Fibroblast of skin of right biceps (primary cell): Measurements from ENCODE around the gene TEDC1.
A peak's percentile ranks its signal among the peaks of the same experiment; 100 is the strongest.

Source experiments
- DNase-seq: peaks from one replicate; pipeline ENCODE4 v3.0.0-alpha.2; 2013

TEDC1 gene

DNA sequence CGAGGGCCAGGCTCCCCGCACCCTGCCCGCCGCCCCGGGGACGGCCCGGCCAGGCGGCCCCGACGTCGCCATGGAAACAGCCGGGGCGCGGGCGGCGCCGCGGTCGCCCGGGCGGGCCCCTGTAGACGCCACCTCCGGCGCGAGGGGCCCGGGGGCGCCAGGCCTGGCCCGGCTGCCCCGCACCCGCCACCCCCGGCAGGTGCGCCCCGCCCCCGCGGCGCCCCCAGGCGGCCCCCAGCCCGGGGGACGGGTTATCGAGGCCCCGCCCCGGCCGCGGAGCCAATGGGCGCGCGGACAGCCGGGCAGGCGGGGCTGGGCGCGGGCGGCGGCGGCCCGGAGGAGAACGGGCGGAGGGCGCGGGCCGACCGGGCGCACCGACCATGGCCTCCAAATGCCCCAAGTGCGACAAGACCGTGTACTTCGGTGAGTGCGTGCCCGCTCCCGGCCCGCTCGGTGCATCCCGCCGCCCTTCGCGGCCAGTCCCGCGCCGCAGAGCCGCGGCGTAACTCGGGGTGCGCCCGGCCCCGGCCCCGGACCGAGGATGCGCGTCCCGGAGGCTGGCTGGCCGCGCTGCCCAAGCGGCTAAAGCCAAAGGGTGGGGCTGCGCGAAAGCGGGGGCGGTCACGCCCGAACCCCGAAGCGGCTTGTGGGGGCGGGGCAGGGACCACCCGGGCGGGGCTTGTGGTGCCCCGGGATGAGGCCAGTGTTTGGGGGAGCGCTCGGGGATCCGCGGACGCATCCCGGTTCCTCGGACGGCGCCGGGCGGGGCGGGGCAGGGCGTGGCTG, 16.4 kb upstream of the TEDC1 start, which contains the start of gene CRIP2:
TSS of gene CRIP2 (plus strand) at position 339 of the 786 bp plus-strand sequence. CDS start at position 381, 42 bp downstream.
- peak; percentile 39 for DNase-seq

GRCh38 chr14:105475269-105476096, 15.6 kb upstream of the TEDC1 start:
- peak; percentile 18 for DNase-seq

GRCh38 chr14:105476097-105476830, 14.8 kb upstream of the TEDC1 start:
- DNase-seq, result no peak

- no peak for DNase-seq
These were observed 14.0 kb upstream of the TEDC1 start for GRCh38 chr14:105476831-105477659.

GRCh38 chr14:105477660-105478397, 13.2 kb upstream of the TEDC1 start:
- no peak for DNase-seq

GRCh38 chr14:105478398-105479251, 12.4 kb upstream of the TEDC1 start:
- DNase-seq, result no peak

GRCh38 chr14:105479431-105480158, 11.5 kb upstream of the TEDC1 start:
- DNase-seq, result no peak

DNA sequence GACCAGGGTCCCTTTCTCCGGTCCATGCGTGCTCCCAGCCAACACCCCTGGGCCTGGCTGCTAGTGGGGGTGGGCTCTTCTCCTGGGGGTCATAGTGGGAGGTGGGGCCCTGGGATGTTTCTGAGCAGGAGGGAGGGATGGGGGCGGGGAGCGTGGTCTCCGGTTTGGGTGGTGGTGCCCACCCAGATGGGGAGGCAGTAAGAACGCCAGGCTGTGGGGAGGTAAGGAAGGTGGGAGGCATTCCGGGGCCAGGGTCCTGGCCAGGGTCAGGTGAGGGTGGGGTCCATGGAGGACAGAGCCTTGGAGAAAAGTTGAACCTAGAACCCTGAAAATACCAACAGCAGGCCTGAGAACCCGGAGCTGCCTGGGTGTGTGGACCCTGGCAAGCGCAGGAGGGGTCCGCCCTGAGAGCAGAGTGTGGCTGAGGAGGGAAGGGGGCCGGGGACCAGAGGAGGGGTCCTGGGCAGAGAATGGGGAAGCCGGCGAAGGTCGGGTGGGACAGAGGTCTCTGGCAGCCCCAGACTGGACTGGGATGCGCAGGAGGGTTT, 10.8 kb upstream of the TEDC1 start:
- no peak for DNase-seq

- DNase-seq, result peak; percentile 86
These were observed 9.9 kb upstream of the TEDC1 start for GRCh38 chr14:105480807-105481801.

GRCh38 chr14:105481886-105482457, 9.1 kb upstream of the TEDC1 start:
- DNase-seq, result peak; percentile 98

GRCh38 chr14:105482486-105483110, 8.4 kb upstream of the TEDC1 start:
- DNase-seq, result no peak

GRCh38 chr14:105483300-105484068, 7.6 kb upstream of the TEDC1 start:
- no peak for DNase-seq

DNA sequence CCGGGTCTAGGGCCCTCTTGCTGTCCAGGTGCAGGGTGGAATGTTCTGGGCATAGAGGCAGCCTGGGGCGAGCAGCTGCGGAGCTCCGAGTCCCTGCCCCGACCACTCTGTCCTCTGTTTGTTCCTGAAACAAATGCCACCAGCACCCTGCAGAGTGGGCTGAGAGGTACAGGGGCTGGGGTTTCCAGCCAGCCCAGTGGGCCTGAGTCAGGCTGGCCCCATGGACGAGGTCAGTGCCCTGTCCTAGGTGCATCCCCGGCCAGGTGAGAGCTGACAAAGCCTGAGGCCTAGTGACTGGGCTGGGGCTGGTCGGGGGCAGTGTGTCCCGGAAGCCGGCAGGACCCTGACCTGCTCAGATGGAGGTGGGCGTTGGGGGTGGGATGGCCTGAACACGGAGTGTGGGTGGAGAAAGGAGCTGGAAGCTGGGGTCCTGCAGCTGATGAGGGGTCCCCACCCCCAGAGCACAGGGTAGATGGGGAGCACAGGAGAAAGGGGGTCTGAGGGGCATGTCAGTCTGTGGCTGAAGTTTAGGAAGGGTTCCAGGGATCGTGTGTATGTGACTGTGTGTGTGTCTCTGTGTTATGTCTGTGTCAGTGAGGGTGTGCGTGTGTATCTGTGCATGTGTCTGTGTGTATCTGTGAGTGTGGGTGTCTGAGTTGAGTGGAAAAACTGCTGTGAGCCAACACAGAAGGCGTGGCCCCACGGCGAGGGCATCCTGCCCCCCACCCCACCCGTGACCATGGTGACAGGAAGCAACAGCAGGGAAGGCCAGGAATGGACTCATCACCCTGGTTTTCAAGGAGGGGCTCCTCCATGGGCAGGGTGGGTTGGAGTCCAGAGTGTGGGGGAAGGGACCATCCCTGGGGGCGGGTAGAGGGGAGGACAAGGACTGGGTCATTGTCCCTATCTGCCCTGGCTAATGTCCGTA, 6.7 kb upstream of the TEDC1 start:
- DNase-seq, result peak; percentile 27

DNA sequence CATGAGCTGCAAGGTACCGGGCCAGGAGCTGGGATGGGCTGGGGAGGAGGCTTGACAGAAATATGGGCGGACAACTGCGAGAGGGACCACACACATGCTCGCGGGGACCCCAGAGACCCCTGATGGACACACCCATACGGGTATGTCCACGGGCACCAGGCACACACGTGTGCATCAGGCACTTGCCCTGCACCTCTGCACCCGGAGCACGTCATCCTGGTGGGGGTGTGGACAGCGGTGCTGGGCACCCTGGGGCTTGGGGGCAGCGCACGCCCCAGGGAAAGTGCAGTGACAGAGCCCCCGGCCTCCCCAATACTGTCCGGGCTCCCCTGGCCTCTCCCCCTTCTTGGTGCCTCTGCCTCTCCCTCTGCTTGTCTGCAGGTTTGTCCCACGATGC, 6.1 kb upstream of the TEDC1 start:
- DNase-seq, result no peak

GRCh38 chr14:105485739-105486162, 5.3 kb upstream of the TEDC1 start:
- peak; percentile 41 for DNase-seq
